ENCODE results near the gene SPATA31C1. TPM values are rescaled to one million over a fixed set of nuclear protein-coding genes. Genes with fewer than 3 reads are reported as not detected.
"Not testable (repeated sequence)": the region's sequence is repeated elsewhere in the genome, so short reads cannot be mapped to it uniquely, and the experiment has no call there.

The SPATA31C1 gene
- total RNA-seq, 1 donor from 2014 or later: not detected

DNA sequence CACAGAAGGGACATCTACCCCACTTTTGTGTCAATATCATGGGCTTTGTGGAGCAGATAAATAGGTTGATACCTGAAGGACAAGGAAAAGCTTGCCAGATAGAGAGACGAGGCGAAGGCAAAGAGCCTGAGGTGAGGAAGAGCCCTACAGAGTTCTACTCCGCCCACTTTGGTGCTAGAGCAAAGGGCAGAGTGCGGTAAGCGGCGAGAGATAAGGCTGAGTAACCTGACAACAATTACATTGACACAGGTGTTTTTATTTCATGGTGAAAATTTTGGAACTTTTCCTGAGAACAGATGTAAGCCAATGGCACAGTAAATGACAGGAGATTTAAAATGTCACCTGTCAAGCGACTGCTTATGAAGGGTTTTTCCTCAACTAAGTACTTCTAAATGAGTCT, 16.7 kb downstream of the SPATA31C1 start:
- not testable (repeated sequence) for DNase-seq (ENCODE audit: low read depth)

DNA sequence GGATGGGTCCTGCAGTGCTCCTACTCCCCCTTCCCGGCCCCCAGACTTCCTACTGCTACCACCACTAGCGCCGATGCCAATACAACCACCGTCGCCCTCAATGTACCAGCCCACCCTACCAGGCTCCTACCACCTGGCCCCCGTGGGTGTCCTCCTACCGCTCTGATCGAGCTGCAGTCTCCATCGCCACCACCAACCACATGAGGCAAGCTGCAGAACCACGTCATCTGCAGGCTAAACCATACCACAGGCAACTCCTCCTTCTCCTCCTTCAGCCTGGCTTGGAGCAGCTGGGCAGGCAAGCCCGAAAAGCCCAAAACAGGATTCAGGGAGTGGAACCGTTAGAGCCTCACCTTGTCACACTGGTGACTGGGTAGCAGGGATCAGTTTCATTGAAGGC, 19.6 kb downstream of the SPATA31C1 start:
- DNase-seq (ENCODE audit: low read depth): not testable (repeated sequence)

DNA sequence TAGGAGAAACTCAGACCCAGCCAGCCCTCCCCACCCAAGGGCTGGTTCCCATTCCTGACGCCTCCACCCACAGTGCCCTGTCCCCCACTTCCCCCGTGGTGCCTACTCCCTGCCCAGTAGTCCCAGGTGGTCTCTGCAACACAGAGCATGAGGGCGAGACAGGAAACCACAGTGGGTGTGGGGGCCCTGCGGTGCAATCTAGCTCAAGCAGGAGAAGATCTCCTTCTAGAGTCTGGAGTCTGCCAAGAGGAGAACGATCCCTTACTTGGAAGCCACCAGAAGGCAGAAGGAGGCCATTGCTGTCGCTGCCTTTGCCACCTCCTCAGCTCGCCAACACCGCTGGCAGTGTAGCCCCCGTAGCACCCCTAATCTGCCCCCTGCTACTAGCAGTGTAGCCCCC, 20.2 kb downstream of the SPATA31C1 start:
- DNase-seq (ENCODE audit: low read depth): not testable (repeated sequence)

DNA sequence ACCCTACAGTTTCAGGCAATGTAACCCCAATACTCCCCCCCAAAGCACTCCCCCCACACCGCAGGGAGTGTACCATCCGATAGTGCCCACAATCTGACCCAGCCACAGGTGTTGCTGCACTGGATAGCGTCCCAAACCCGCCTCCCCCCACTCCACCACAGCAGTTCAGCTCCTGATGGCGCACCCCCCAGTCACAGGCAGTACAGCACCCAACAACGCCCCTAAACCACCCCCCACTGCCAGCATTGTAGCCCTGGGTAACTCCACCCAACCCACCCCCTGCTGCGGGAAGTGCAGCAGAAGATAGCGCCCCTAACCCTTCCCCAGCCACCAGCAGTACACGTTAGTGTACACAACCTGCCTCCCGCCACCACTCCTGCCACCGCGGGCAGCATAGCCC, 20.6 kb downstream of the SPATA31C1 start:
- DNase-seq (ENCODE audit: low read depth): not testable (repeated sequence)

DNA sequence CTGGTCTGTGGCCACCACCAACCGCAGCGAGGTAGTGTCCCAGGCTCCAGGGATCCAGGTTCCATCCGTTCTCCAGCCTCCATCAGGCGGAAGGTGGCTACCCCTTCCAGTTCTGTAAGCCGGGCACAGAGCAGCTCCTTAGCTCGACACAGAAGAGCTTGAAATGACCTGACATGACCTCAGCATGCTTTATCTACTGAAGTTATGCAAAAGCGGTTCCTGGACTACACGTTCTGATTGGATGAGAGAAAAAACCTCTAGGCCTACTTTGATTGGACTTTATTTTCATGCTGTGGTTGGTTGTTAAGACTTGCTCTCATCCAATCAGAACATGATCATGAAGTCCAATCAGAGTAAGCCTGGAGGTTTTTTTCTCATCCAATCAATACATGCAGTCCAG, 21.3 kb downstream of the SPATA31C1 start:
- DNase-seq (ENCODE audit: low read depth): not testable (repeated sequence)

DNA sequence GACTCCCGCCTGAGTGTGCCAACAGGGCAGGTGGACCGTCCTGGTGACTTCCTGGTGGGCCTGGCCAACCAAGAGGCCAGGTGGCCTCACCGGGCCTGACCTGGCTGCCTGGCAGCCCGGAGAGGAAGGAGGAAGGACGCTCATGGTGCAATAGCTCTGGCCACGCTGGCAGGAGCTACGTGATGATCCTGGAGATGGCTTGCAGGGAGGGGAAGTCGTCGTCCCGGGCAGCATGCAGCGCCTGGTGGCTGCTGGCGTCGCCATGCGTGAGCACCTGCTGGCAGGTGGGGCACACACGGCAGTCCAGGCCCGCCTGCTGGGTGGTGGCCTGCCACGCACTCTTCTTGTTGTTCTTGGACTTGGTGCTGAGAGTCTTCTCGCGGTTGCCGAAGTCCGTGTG, 26.3 kb downstream of the SPATA31C1 start:
- DNase-seq (ENCODE audit: low read depth): no peak

DNA sequence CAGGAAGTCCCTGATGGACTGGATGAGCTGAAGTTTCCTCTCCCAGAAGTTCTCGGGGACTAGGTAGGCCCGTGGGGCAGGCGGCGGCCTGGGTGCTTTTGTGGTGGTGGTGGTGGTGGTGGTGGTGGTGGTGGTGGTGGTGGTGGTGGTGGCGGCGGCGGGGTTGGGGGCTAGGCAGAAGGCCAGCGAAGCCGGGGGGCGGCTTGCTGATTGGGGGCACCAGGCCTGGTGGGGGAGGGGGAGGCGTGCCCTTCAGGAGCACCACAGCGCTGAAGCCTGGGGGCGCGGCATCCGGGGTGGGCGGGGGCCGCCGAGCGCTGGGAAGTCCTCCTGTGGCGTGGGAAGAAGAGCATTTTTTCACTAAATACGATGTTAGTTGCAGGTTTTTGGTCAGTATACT, 26.9 kb downstream of the SPATA31C1 start:
- no peak for DNase-seq (ENCODE audit: low read depth)

DNA sequence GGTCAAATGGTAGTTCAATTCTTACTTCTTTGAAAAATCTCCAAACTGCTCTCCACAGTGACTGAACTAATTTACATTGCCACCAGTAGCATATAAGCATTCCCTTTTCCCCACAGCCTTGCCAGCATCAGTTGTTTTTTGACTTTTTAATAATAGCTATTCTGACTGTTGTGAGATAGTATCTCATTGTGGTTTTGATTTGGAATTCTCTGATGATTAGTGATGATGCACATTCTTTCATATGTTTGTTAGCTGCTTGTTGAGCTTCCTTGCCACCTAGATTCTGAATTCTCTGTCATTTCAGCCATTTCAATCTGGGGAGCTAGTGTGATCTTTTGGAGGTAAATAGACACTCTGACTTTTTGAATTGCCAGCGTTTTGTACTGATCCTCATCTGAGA, 32.5 kb downstream of the SPATA31C1 start:
- DNase-seq (ENCODE audit: low read depth): no peak

DNA sequence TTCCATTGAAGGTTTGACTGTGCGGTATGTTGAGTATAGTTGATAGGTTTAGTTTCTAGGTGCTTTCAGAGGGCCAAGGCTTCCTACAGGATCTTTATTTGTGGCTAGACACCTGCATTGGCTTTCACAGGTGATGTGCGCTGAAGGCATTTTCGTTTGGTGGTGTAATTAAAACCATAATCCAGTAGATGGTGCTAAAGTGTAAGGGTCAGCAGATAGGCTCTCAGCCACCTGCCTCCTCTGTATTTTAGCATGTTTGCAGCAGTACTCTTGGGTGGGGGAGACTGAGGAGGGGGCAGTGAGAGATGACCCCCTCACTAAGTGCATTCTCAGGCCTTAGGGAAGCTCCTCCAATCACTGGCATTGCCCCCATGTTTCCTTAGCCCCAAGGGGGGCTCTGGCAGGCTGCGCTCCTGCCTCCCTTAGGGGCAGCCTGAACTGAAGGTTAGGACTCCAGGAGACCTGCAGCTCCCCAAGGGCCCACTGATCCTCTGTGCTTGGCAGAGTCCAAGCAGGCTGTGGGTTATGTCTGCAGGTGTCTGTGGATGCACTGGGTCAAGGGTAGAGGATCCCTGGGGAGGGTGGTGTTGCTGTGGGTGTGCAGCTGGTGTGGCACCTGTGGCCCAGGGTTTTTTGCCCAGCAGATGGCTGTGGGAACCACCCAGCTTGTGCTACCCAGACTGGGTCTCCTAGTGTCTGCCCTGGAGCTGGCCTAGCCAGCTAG, 33.2 kb downstream of the SPATA31C1 start:
- DNase-seq (ENCODE audit: low read depth): peak; percentile 67

DNA sequence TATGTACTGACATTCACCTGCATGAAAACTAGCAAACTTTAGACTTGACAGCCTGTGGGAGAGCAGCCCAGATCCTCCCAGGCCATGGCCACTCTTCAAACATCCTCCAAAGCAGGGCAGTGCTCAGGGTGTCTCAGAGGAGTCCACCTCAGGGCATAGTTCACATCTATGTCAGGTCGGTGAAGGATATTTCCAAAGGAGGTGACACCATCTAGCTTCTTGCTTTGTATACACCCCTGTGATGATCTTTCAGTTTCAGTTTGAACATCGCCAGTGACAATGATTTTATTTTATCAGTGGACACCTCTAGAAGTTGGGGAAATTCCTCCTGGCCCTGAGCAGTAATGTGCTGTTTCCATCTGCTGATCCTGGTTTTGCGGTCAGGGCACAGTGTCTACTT, 36.5 kb downstream of the SPATA31C1 start:
- no peak for DNase-seq (ENCODE audit: low read depth)

DNA sequence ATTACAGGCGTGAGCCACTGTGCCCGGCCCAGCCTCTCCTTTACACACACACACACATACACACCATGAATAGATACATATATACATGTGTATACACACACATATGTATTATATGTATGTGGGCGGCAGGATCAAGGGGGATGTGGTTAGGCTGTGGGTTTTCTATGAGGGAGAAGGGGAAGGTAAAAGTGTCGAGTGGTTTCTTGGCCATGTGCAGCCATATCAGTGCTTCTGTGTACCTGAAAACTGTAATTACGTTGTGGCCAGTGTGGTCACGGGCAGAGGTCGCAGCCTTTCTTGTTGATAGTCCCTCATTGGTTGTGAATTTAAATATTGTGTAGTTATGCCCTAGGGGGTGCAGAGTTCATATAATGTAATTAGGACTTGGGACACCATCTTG, 40.1 kb downstream of the SPATA31C1 start:
- DNase-seq (ENCODE audit: low read depth): no peak

DNA sequence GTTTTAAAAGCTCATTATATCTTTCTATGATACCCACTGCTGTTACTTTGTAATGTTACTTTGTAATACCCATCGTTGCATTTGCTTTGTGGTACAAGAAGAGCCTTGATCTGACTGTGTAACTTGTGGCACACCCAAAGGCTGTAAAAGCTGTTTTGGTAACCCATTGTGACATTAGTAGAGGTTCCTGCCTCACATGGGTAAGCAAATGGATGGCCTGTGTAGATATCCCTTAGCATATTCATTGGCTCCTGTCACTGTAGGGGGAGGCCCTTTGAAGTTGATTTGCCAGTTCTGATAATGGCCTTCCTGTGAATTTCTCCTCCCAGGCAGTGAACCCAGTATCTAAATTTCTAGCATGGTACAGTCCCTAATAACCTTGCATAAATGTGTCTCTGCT, 40.8 kb downstream of the SPATA31C1 start:
- DNase-seq (ENCODE audit: low read depth): no peak

DNA sequence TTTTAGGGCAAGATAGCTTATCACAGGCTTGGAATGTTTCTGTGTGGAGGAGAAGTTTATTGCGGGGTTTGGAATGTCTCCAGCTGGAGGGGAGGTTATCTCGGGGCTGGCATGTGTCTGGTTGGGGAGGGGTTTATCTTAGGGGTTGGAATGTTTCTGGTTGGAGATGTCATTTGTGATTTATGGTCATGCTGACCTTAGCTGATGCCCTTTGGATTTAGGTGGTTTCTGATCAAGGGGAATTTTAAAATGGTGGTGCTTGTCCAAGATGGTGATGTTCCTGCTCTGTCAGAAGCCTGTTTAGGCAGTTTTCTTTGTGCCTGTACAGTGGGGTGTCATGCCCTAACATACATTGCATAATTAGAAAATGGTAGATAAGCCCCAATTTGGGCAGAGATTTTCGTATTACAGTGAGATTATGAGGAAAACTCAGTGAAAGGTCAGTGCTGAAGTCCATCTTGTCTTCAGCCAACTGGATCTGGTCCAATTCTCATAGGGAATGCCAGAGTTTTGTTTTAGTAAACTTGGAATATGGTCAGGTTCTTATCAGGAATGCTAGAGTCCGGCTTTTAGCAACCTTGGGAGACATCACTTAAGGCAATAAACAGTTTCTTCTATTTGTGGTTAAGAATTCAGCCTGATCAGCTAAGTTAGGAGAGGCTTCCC, 42.3 kb downstream of the SPATA31C1 start:
- DNase-seq (ENCODE audit: low read depth): no peak

DNA sequence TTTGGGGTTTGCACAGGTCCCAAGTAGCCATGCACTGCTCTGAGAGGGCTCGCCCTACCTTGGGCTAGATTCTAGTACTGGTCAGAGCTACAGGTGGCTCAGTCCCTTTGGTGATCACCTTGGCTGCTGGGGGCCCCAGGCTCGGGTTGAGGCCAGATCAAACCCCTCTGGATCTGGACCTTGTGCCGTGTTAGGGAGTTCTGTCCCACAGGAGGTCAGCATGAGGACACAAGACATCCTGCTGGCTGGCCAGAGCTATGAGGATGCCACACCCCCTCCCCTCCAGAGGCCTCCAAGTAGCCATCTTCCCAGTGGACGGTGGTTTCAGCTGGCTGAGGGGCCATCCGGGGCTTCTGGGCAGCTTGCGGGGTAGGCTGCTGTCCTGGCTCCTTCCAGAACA, 46.0 kb downstream of the SPATA31C1 start:
- DNase-seq (ENCODE audit: low read depth): no peak

DNA sequence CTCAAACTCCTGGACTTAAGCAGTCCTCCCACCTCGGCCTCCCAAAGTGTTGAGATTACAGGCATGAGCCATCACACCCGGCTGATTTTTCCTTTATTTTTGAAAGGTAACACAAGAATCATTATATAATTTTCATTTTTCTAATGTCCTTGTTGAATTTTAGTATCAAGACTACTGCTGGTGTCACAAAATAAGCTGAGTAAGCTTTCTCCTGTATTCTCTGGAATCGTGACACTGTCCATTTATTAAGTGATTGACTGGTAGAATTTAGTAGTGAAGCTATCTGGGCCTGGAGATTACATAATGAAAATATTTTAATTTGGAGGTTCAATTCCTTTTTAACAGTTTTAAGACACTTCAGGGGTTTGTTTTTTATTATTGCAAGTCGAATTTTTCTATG, 47.1 kb downstream of the SPATA31C1 start:
- no peak for DNase-seq (ENCODE audit: low read depth)

DNA sequence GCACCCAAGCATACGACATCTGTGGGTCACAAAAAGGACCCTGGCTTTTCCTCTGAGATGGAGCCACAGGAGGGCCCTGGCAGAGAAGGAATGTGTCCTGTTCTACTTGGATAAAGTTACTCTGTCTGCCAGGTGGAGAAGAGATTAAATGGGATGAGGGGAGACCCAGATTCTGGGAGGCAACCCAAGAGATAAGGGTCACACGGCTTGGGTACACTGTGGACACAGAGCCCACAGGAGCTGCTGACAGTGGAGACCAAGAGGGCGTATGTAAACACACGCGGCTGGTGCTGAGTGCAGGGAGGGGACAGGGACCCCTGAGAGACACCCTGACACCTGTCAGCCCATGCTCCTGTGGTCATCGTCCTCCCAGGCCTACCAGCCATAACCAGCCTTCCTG, 50.4 kb downstream of the SPATA31C1 start:
- no peak for DNase-seq (ENCODE audit: low read depth)

DNA sequence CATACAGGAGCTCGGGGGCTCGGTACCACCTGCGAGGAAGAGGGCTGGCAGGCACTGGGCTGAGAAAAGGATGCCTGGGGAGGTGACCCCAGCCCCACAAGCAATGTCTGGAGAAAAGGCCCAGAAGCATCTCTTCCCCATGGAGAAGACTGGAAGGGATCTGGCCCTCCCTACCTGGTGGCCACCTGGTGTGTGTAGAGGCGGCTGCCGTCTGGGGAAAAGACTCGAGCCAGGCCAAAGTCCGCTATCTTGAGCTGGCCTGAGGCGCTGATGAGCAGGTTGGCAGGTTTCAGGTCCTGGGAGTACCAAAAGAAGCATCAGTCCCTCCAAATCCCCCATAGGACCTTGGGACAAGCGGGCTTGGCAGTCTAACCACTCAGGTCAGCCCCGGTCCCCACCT, 52.8 kb downstream of the SPATA31C1 start:
- no peak for DNase-seq (ENCODE audit: low read depth)

DNA sequence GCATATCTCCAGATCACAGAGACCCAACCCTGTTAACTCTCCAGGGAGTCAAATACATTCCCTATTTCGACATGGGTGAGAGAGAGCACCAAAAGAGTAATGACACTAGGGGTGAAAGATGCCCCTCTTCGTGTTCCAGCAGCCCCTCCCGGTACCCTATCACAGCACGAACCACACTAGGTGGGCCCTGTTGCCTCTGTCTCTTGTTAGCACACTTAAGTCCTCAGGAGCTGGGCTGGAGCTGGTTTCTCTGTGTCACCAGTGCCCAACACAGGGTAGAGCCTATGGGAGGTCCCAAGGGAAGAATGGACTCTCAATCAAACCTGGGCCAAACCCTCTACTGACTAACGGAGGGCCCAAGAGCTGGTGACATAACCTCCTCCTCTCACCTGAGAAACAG, 55.4 kb downstream of the SPATA31C1 start:
- no peak for DNase-seq (ENCODE audit: low read depth)

Other genes with a start within 250 kb of the SPATA31C1 start
- 142 and 156 TPM in 2 replicates for gene CTSL, start 191.8 kb upstream of the SPATA31C1 start, total RNA-seq
- not detected in 2 replicates for gene SPATA31E1, start 35.1 kb upstream of the SPATA31C1 start, total RNA-seq
- 7.9 and 10.2 TPM in 2 replicates for gene CDK20, start 56.6 kb downstream of the SPATA31C1 start, total RNA-seq
- gene SPATA31C2, start 220.5 kb downstream of the SPATA31C1 start, total RNA-seq: not detected in 2 replicates